EH (cell line): ENCODE data around the gene GPC3.
"Not testable (repeated sequence)": the region's sequence is repeated elsewhere in the genome, so short reads cannot be mapped to it uniquely, and the experiment has no call there.

ENCODE experiments used
- DNase-seq: peaks from one replicate; pipeline ENCODE4 v3.0.0-alpha.2; 2015; ENCODE audit warnings: low read depth

Gene GPC3

DNA sequence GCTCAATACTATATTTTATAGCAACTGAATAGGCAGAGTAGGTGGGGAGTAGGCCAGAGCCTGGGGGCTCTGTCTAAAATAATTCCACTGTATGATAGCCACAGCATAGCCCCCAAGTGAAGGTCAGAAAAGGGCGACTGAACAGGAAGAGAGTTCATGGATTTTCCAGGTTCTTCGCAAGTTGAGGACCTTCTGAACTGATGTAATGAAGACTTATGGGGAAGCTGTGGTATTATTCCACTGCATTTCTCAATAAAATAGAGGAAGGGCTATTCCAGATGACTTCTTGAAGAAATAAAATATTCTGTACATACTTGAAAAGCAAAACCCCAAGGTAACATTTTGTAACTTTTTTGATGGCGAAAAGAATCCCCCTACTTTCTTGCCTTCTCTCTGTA lies 338.7 kb downstream of the GPC3 start:
- DNase-seq, result no peak

GRCh38 chrX:133645977-133646718 lies 339.2 kb downstream of the GPC3 start:
- DNase-seq, result no peak

GRCh38 chrX:133645256-133645655 lies 340.1 kb downstream of the GPC3 start:
- no peak for DNase-seq

- DNase-seq, result no peak
These were observed 345.0 kb downstream of the GPC3 start for GRCh38 chrX:133640161-133641015.

- DNase-seq, result no peak
These were observed 345.7 kb downstream of the GPC3 start for GRCh38 chrX:133639726-133640125.

GRCh38 chrX:133638285-133638684 lies 347.1 kb downstream of the GPC3 start:
- no peak for DNase-seq

DNA sequence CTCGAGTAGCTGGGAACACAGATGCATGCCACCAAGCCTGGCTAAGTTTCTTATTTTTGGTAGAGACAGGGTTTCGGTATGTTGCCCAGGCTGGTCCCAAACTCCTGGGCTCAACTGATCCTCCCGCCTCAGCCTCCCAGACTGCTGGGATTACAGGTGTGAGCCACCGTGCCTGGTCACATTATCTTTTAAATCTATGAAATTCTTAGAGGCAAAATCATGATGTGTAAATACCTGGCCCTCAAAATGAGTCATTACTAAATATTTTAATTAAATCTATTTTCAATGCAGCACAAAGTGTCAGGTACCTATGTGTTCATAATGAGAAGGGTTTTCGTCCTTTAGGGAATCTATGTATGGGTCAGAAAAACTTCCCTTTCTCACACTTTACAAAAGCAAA lies 347.6 kb downstream of the GPC3 start:
- DNase-seq, result no peak

GRCh38 chrX:133636009-133636408 lies 349.4 kb downstream of the GPC3 start:
- no peak for DNase-seq

- no peak for DNase-seq
These were observed 351.0 kb downstream of the GPC3 start for GRCh38 chrX:133634416-133634815.

- no peak for DNase-seq
These were observed 351.4 kb downstream of the GPC3 start for GRCh38 chrX:133633950-133634349.

DNA sequence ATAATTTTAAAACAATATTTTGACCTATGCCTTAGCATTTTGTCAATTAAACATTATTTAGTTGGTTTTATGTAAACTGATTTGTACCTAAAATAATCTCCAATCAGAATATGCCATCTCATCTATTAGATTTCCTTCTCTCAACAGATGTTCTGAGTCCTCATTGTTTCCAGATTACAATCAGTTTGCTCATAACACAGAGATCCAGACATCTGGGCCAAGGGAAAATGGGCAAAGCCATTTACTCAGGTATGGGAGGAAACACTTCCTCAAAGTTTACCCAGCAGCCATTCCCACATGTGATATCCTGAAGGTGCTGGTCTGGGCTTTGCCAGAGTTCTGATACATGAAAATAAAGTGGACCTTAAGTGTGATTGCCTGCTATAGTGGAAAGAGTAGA lies 352.2 kb downstream of the GPC3 start:
- no peak for DNase-seq

DNA sequence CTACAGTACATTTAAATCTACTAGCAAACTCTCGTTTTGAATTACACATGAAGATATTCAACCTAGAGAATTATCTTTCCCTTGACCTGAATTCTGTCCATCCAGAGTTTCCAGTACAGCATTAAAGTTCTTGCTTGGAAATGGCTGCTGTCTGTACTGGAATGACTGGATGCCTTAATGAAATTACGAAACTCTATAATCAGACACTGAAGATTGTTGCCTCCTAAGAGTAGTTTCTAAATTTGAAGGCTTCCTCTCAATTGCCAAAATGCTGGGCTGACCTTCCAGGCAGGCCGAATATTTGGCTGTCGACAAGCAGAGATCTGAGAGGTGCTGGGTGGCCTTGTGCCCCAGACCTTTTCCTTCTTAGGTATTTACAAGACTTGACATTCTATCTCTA lies 355.0 kb downstream of the GPC3 start:
- DNase-seq, result no peak

DNA sequence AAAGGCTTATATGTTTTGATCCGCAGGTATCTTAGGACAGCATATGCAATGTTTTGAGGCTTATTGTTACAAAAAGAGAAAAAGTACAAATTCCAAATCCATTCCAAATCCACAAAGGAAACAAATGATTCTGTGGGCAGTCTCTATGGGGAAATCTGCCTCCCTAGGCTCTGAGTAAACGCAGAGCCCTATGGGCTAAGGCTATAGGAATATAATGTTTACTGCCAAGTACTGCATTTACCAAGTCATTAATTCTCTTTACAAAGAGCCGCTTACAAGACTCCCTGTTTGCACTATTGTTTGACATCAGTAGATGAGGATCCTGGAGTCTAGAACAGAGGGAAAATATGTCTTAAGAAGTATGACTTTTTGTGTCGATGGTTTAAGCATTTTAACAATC lies 357.7 kb downstream of the GPC3 start:
- DNase-seq, result no peak

DNA sequence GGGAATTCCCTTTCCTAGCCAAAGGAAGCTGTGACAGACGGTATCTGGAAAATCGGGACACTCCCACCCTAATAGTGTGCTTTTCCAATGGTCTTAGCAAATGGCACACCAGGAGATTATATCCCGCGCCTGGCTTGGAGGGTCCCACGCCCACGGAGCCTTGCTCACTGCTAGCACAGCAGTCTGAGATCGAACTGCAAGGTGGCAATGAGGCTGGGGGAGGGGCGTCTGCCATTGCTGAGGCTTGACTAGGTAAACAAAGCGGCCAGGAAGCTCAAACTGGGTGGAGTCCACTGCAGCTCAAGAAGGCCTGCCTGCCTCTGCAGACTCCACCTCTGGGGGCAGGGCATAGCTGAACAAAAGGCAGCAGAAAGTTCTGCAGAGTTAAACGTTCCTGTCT lies 364.0 kb downstream of the GPC3 start:
- DNase-seq, result not testable (repeated sequence)

DNA sequence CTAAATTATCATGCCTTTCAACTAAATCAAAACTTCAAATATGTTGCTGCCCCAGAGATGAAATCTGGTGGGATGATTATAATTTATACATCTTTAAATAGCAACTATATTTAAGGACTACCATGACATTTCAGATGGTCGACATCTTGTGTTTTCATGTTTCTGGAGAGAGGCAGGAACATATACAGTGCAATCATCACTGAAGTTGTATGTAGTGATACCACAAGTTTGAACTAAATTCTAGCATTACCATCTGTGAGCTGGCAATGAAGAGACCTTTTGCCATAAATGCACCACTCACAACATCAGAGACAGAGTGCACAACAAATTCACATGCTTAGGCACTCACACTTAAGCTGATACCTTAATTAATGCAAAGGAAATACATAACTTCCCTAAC lies 373.7 kb downstream of the GPC3 start:
- no peak for DNase-seq

DNA sequence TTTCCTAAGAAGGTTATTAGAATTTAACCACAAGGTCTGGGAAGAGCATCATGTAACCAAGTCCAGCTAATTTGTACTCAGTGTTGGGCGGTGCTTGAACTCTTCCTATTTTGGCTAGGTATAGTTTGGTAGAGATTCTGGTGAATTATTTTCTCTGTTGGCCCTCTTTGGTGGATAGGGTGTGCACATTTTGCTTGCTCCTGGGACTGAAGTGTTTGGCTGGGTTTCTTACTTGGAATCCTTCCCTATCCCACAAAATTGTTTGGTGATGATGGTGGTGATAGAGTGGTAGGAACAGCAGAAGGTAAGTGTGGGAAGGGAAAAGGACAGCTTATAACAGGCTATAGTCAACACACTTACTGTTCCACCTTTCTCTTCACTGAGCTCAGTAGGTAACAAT lies 375.3 kb downstream of the GPC3 start:
- DNase-seq, result no peak

- DNase-seq, result no peak
These were observed 376.2 kb downstream of the GPC3 start for GRCh38 chrX:133609166-133609565.

GRCh38 chrX:133608406-133608805 lies 377.0 kb downstream of the GPC3 start:
- no peak for DNase-seq

- DNase-seq, result no peak
These were observed 377.7 kb downstream of the GPC3 start for GRCh38 chrX:133607419-133608348.

- no peak for DNase-seq
These were observed 378.4 kb downstream of the GPC3 start for GRCh38 chrX:133606990-133607389.

GRCh38 chrX:133604801-133605200 lies 380.6 kb downstream of the GPC3 start:
- DNase-seq, result no peak

GRCh38 chrX:133602881-133603280 lies 382.5 kb downstream of the GPC3 start:
- no peak for DNase-seq
